DOHH2 (cell line): ENCODE results near the gene KCNA1.

ENCODE experiments used
- H3F3A ChIP-seq: fragments of 200-600 bp; sonication (generic), shearing (Covaris generic); 2 replicates; pipeline ENCODE4 v1.6.0; 2016; ENCODE audit warnings: antibody characterized with exemption, mild to moderate bottlenecking; ENCODE audit not compliant: control insufficient read depth, insufficient read depth
- H3K27ac ChIP-seq: fragments of 200-600 bp; sonication (generic); 2 replicates; pipeline ENCODE4 v1.5.1; 2014; ENCODE audit warnings: low read depth, mild to moderate bottlenecking, low read length, moderate library complexity
- H3K27me3 ChIP-seq: fragments of 200-600 bp; sonication (generic); 2 replicates; pipeline ENCODE4 v1.6.1; 2014; ENCODE audit warnings: mild to moderate bottlenecking, low read length, mixed read lengths; ENCODE audit not compliant: control insufficient read depth
- H3K36me3 ChIP-seq: fragments of 200-600 bp; sonication (generic); 2 replicates; pipeline ENCODE4 v1.6.1; 2014; ENCODE audit warnings: mild to moderate bottlenecking, low read length, moderate library complexity, mixed read lengths; ENCODE audit not compliant: control insufficient read depth
- H3K4me1 ChIP-seq: fragments of 200-600 bp; sonication (generic); 2 replicates; pipeline ENCODE4 v1.6.1; 2014; ENCODE audit warnings: mild to moderate bottlenecking, low read length, mixed read lengths; ENCODE audit not compliant: control insufficient read depth
- H3K4me2 ChIP-seq: fragments of 200-600 bp; sonication (generic); 2 replicates; pipeline ENCODE4 v1.6.0; 2014; ENCODE audit warnings: mild to moderate bottlenecking, low read length, moderate library complexity
- H3K4me3 ChIP-seq: fragments of 200-600 bp; sonication (generic); 2 replicates; pipeline ENCODE4 v1.5.1; 2014; ENCODE audit warnings: mild to moderate bottlenecking, low read length, mixed read lengths
- H3K79me2 ChIP-seq: fragments of 200-600 bp; sonication (generic); 2 replicates; pipeline ENCODE4 v1.6.1; 2014; ENCODE audit warnings: mild to moderate bottlenecking, low read length, mixed read lengths; ENCODE audit not compliant: control insufficient read depth
- H3K9me2 ChIP-seq: fragments of 200-600 bp; sonication (generic); replicated peaks from 2 replicates; pipeline ENCODE4 v1.6.1; 2014; ENCODE audit warnings: mild to moderate bottlenecking, low read length, mixed read lengths; ENCODE audit not compliant: control insufficient read depth
- H3K9me3 ChIP-seq: fragments of 200-600 bp; sonication (generic); 2 replicates; pipeline ENCODE4 v1.6.1; 2014; ENCODE audit warnings: antibody characterized with exemption, low read length, mixed read lengths; ENCODE audit not compliant: control insufficient read depth, insufficient read depth
- H4K20me1 ChIP-seq: fragments of 200-600 bp; sonication (generic); 2 replicates; pipeline ENCODE4 v1.6.0; 2014; ENCODE audit warnings: low read depth, mild to moderate bottlenecking, antibody characterized with exemption, low read length, moderate library complexity; ENCODE audit not compliant: control insufficient read depth, insufficient read depth
- CTCF ChIP-seq: fragments of 200-600 bp; sonication (generic); IDR thresholded peaks from one replicate; pipeline ENCODE4 v1.5.1; 2014; ENCODE audit warnings: antibody characterized with exemption, mild to moderate bottlenecking, low read depth, low read length; ENCODE audit not compliant: poor library complexity, severe bottlenecking
- EZH2phosphoT487 ChIP-seq: fragments of 200-600 bp; sonication (generic); IDR thresholded peaks from 2 replicates; pipeline ENCODE4 v1.6.1; 2017; ENCODE audit warnings: borderline replicate concordance, mild to moderate bottlenecking, antibody characterized with exemption, low read length, moderate library complexity, mixed read lengths

KCNA1 gene

GRCh38 chr12:4933411-4933810 is 23.7 kb downstream of the KCNA1 start:
- H3K4me3 ChIP-seq, result no peak overlapping the region

GRCh38 chr12:4934407-4935035 is 24.8 kb downstream of the KCNA1 start:
- no peaks in the 10 kb centered on the region for H4K20me1 ChIP-seq
- TF ChIP-seq CTCF (no peak), EZH2phosphoT487 (no peak)
- no peak overlapping the region for H3K4me2 ChIP-seq
- H3K27me3 ChIP-seq, result peaks cover 2% of the 10 kb centered on the region
- H3K79me2 ChIP-seq, result no peaks in the 10 kb centered on the region
- H3K27ac ChIP-seq, result no peak overlapping the region
- no peaks in the 10 kb centered on the region for H3F3A ChIP-seq
- no peaks in the 10 kb centered on the region for H3K36me3 ChIP-seq
- H3K4me1 ChIP-seq, result no peaks in the 10 kb centered on the region
- H3K4me3 ChIP-seq, result no peak overlapping the region
- H3K9me3 ChIP-seq, result no peaks in the 10 kb centered on the region
- no peaks in the 10 kb centered on the region for H3K9me2 ChIP-seq

More at GRCh38 chr12:4933411-4933810, 23.7 kb downstream of the KCNA1 start:
- Histone ChIP-seq H3K27me3 (peaks cover 6% of the 10 kb centered on the region), H4K20me1 (no peaks in the 10 kb centered on the region), H3F3A (no peaks in the 10 kb centered on the region), H3K4me2 (no peak overlapping the region), H3K79me2 (no peaks in the 10 kb centered on the region), H3K27ac (no peak overlapping the region), H3K36me3 (no peaks in the 10 kb centered on the region), H3K9me2 (no peaks in the 10 kb centered on the region), H3K4me1 (no peaks in the 10 kb centered on the region), H3K9me3 (no peaks in the 10 kb centered on the region)
- TF ChIP-seq CTCF, result no peak
- TF ChIP-seq EZH2phosphoT487, result no peak

- Histone ChIP-seq H3K4me1 (no peaks in the 10 kb centered on the region), H3K9me2 (no peaks in the 10 kb centered on the region), H3K4me3 (no peak overlapping the region), H3K4me2 (no peak overlapping the region), H3F3A (no peaks in the 10 kb centered on the region), H4K20me1 (no peaks in the 10 kb centered on the region), H3K27me3 (no peaks in the 10 kb centered on the region; the same call in 1 of the 2 replicates), H3K36me3 (no peaks in the 10 kb centered on the region), H3K79me2 (no peaks in the 10 kb centered on the region), H3K27ac (no peak overlapping the region), H3K9me3 (no peaks in the 10 kb centered on the region)
- no peak for TF ChIP-seq CTCF
- TF ChIP-seq EZH2phosphoT487, result no peak
Measured at GRCh38 chr12:4938900-4939299, 29.2 kb downstream of the KCNA1 start.
